ENCODE measurements around the gene MED13L.
A peak's percentile ranks its signal among the peaks of the same experiment; 100 is the strongest.

MED13L gene

GRCh38 chr12:116276652-116277466 is 634 bp downstream of the MED13L start:
- FAIRE-seq = no peak

GRCh38 chr12:116274551-116275375 is 2.7 kb downstream of the MED13L start:
- no peak for FAIRE-seq

- no peak for FAIRE-seq
These were observed 3.5 kb downstream of the MED13L start for GRCh38 chr12:116273813-116274550.

- FAIRE-seq = no peak
These were observed 9.5 kb downstream of the MED13L start for GRCh38 chr12:116267948-116268347.

- no peak for FAIRE-seq
These were observed 10.7 kb downstream of the MED13L start for GRCh38 chr12:116266631-116267349.

- FAIRE-seq = no peak
These were observed 11.3 kb downstream of the MED13L start for GRCh38 chr12:116266168-116266601.

- FAIRE-seq = no peak
These were observed 11.9 kb downstream of the MED13L start for GRCh38 chr12:116265351-116266147.

GRCh38 chr12:116264525-116265070 is 12.9 kb downstream of the MED13L start:
- FAIRE-seq = no peak

GRCh38 chr12:116263844-116264243 is 13.6 kb downstream of the MED13L start:
- FAIRE-seq = no peak

GRCh38 chr12:116263431-116263830 is 14.1 kb downstream of the MED13L start:
- FAIRE-seq = no peak

- no peak for FAIRE-seq
These were observed 14.8 kb downstream of the MED13L start for GRCh38 chr12:116262741-116263140.

GRCh38 chr12:116261525-116262100 is 15.9 kb downstream of the MED13L start:
- no peak for FAIRE-seq

GRCh38 chr12:116259800-116260577 is 17.5 kb downstream of the MED13L start:
- FAIRE-seq = no peak

- FAIRE-seq = no peak
These were observed 19.7 kb downstream of the MED13L start for GRCh38 chr12:116257826-116258225.

GRCh38 chr12:116257215-116257614 is 20.3 kb downstream of the MED13L start:
- peak; percentile 43 for FAIRE-seq

GRCh38 chr12:116249938-116250337 is 27.6 kb downstream of the MED13L start:
- FAIRE-seq = no peak

- no peak for FAIRE-seq
These were observed 28.6 kb downstream of the MED13L start for GRCh38 chr12:116248930-116249329.

GRCh38 chr12:116248433-116248832 is 29.1 kb downstream of the MED13L start:
- no peak for FAIRE-seq

GRCh38 chr12:116247377-116247776 is 30.1 kb downstream of the MED13L start:
- no peak for FAIRE-seq
